Calu3 (cell line): ENCODE measurements around the gene EFCAB6. TPM values are rescaled to one million over a fixed set of nuclear protein-coding genes. Genes with fewer than 3 reads are reported as not detected.

Experiments used
- BruUV-seq: library from RNA; stranded (reverse); fragments of 400-500 nt; replicated peaks from 2 replicates; lab custom pipeline; 2021; lab: Mats Ljungman, UMichigan
- CTCF ChIA-PET: fragments of 300-600 bp; sonication (Branson Sonifier 250); formaldehyde crosslinking; loops from one replicate; lab custom pipeline; 2022; ENCODE audit warnings: antibody characterized with exemption; lab: Charles Lee
- DNase-seq: peaks from one replicate; pipeline ENCODE4 v3.0.0; 2022
- H3K27ac Mint-ChIP-seq: one replicate; pipeline ENCODE4 v1.8.0; 2022; ENCODE audit warnings: mixed read lengths; ENCODE audit not compliant: unreplicated experiment
- H3K27me3 Mint-ChIP-seq: one replicate; pipeline ENCODE4 v1.8.0; 2022; ENCODE audit warnings: mixed read lengths; ENCODE audit not compliant: unreplicated experiment
- H3K36me3 Mint-ChIP-seq: one replicate; pipeline ENCODE4 v1.8.0; 2022; ENCODE audit warnings: mild to moderate bottlenecking, moderate library complexity, mixed read lengths; ENCODE audit not compliant: insufficient read depth, unreplicated experiment
- H3K4me1 Mint-ChIP-seq: one replicate; pipeline ENCODE4 v1.8.0; 2022; ENCODE audit warnings: mild to moderate bottlenecking, low read depth, mixed read lengths; ENCODE audit not compliant: unreplicated experiment
- H3K4me3 Mint-ChIP-seq: one replicate; pipeline ENCODE4 v1.8.0; 2022; ENCODE audit warnings: mild to moderate bottlenecking, low read depth, moderate library complexity, mixed read lengths; ENCODE audit not compliant: unreplicated experiment
- H3K9me3 Mint-ChIP-seq: one replicate; pipeline ENCODE4 v1.8.0; 2022; ENCODE audit warnings: low read depth, mixed read lengths; ENCODE audit not compliant: unreplicated experiment
- CTCF ChIP-seq: fragments of 200-600 bp; IDR thresholded peaks from one replicate; pipeline ENCODE4 v1.8.0; 2022; ENCODE audit warnings: antibody characterized with exemption; ENCODE audit not compliant: unreplicated experiment
- intact Hi-C: fragments of 100-400 bp; cut with micrococcal nuclease; formaldehyde crosslinking; loops from one replicate; pipeline ENCODE4 v1.10.0; 2022; ENCODE audit not compliant: unreplicated experiment
- total RNA-seq: library from RNA; stranded (reverse); gene quantifications from 2 replicates; pipeline ENCODE4 v1.2.3, GENCODE V29; 2022

EFCAB6 gene
- total RNA-seq, 1 experiment from 2014 or later: 2.2 TPM

GRCh38 chr22:43532301-43533155 lies 279.6 kb downstream of the EFCAB6 start:
- BruUV-seq: no TSS peak
- no peaks in the 10 kb centered on the region for H3K9me3 Mint-ChIP-seq
- no peaks in the 10 kb centered on the region for H3K4me1 Mint-ChIP-seq
- intact Hi-C loops: no loop called here
- TF ChIP-seq CTCF: no peak
- H3K27me3 Mint-ChIP-seq: peaks cover 77% of the 10 kb centered on the region
- peaks cover 6% of the 10 kb centered on the region for H3K36me3 Mint-ChIP-seq
- DNase-seq: no peak
- no peak overlapping the region for H3K27ac Mint-ChIP-seq
- H3K4me3 Mint-ChIP-seq: no peak overlapping the region
- CTCF ChIA-PET: no interaction called here

- BruUV-seq: no TSS peak
- H3K9me3 Mint-ChIP-seq: no peaks in the 10 kb centered on the region
- intact Hi-C loops: no loop called here
- TF ChIP-seq CTCF: no peak
- DNase-seq: no peak
- CTCF ChIA-PET: no interaction called here
- H3K36me3 Mint-ChIP-seq: peaks cover 6% of the 10 kb centered on the region
- no peak overlapping the region for H3K27ac Mint-ChIP-seq
- no peaks in the 10 kb centered on the region for H3K4me1 Mint-ChIP-seq
- peaks cover 85% of the 10 kb centered on the region for H3K27me3 Mint-ChIP-seq
- no peak overlapping the region for H3K4me3 Mint-ChIP-seq
Measured at GRCh38 chr22:43531651-43532050, 280.5 kb downstream of the EFCAB6 start.

GRCh38 chr22:43530349-43531201 lies 281.5 kb downstream of the EFCAB6 start:
- Mint-ChIP-seq H3K27ac (no peak overlapping the region), H3K36me3 (peaks cover 6% of the 10 kb centered on the region), H3K27me3 (peaks cover 92% of the 10 kb centered on the region), H3K9me3 (no peaks in the 10 kb centered on the region), H3K4me3 (no peak overlapping the region), H3K4me1 (no peaks in the 10 kb centered on the region)
- TF ChIP-seq CTCF: no peak
- BruUV-seq: no TSS peak
- intact Hi-C loops: no loop called here
- DNase-seq: no peak
- CTCF ChIA-PET: no interaction called here

GRCh38 chr22:43529934-43530333 lies 282.2 kb downstream of the EFCAB6 start:
- intact Hi-C loops: no loop called here
- Mint-ChIP-seq H3K9me3 (no peaks in the 10 kb centered on the region), H3K27me3 (peaks cover 92% of the 10 kb centered on the region), H3K27ac (no peak overlapping the region), H3K4me1 (no peaks in the 10 kb centered on the region), H3K4me3 (no peak overlapping the region), H3K36me3 (peaks cover 6% of the 10 kb centered on the region)
- CTCF ChIA-PET: no interaction called here
- no peak for TF ChIP-seq CTCF
- BruUV-seq: no TSS peak
- DNase-seq: no peak
